HUES48 (cell line): Measurements from ENCODE around the gene GRIP2.

Experiments used
- H3K27ac ChIP-seq: one replicate; pipeline ENCODE4 v1.7.0; 2013; ENCODE audit warnings: low read depth, low read length, inconsistent platforms
- H3K27me3 ChIP-seq: 2 replicates; pipeline ENCODE4 v1.6.1; 2013; ENCODE audit warnings: mild to moderate bottlenecking, low read length; ENCODE audit not compliant: control insufficient read depth, insufficient read depth
- H3K36me3 ChIP-seq: 2 replicates; pipeline ENCODE4 v1.6.1; 2013; ENCODE audit warnings: low read length; ENCODE audit not compliant: control insufficient read depth, insufficient read depth
- H3K4me1 ChIP-seq: 2 replicates; pipeline ENCODE4 v1.6.1; 2013; ENCODE audit warnings: mild to moderate bottlenecking, low read length; ENCODE audit not compliant: control insufficient read depth, insufficient read depth
- H3K4me3 ChIP-seq: 2 replicates; pipeline ENCODE4 v1.5.1; 2013; ENCODE audit warnings: mild to moderate bottlenecking, low read depth, low read length
- H3K9ac ChIP-seq: 2 replicates; pipeline ENCODE4 v1.6.1; 2013; ENCODE audit warnings: mild to moderate bottlenecking, low read depth, low read length, moderate library complexity
- H3K9me3 ChIP-seq: 2 replicates; pipeline ENCODE4 v1.6.1; 2013; ENCODE audit warnings: low read length; ENCODE audit not compliant: control insufficient read depth, insufficient read depth

The GRIP2 gene

DNA sequence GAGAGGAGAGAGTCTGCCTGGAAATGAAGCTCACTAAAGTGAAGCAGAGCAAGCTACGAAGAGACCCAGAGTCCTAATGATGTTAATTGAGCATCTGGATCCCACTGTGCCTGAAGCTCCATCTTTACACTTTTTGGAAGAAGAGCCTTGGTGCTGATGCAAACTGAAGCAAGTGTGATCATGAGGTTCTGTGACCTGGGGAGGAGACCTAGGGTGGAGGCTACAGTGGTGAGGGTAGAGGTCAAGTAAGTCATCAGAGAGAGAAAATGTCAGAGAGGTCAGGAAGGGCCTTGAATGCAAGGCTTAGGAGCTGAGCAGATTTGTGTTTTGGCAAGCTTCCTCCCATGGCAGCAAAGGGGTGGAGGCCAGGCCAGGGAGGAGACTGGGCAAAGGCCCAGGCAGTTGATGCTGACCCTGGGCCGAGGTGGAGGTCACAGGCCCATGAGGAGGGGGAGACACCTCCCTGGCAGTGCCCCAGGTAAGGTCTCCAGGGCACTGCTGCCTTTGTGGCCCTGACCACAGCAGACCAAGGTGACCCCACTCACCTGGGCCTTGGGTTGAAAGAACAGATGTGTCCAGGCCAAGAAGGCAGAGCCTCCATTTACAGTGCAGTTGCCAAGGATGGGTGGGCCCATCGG lies 1.6 kb downstream of the GRIP2 start:
- Histone ChIP-seq H3K27ac (no peak overlapping the region), H3K9ac (no peak overlapping the region), H3K4me3 (no peak overlapping the region), H3K4me1 (peaks cover 24% of the 10 kb centered on the region), H3K36me3 (no peaks in the 10 kb centered on the region), H3K27me3 (no peaks in the 10 kb centered on the region), H3K9me3 (no peaks in the 10 kb centered on the region)

DNA sequence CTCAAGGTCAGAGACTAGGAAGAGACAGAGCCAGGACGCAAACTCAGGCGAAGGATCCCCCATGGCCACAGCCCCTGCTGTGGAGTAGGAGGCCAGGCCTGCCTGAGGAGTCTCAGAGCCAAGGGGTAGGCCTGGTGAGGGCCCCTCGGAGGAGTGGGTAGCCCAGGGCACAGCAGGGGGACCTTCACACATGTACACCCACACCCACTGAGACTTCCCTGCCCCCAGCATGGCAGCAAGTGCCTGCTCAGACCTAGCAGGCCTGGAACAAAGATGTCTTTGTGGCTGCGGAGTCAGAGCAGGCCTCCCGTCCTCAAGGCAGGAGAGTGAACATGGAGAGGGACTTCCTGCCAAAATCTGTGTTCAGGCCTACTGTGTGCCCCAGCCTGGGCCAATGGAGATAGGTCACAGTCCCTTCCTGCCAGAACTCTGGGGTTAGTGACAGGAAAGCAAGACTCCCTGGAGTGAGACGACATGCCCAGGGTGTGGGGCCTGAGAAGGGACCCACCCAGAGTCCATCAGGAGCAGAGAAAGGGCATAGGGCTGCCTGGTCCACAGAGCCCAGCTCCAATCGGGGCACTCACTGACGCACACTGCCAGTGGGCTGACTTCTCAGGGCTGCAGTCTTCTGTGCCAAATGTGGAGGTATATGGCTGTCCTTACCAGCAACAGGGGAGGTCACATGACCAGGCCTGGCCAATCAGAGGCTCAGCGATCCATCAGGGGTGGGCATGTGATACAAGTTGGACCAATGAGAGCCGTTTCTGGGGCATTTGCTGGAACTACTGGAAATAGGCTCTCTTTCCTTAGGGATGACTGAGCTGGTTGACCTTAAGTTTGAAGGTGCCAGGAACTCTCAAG lies 2.3 kb downstream of the GRIP2 start:
- Histone ChIP-seq H3K27me3 (no peaks in the 10 kb centered on the region), H3K4me1 (peaks cover 31% of the 10 kb centered on the region), H3K27ac (peak overlapping the region; percentile 13), H3K9ac (no peak overlapping the region), H3K9me3 (no peaks in the 10 kb centered on the region), H3K4me3 (no peak overlapping the region), H3K36me3 (no peaks in the 10 kb centered on the region)

DNA sequence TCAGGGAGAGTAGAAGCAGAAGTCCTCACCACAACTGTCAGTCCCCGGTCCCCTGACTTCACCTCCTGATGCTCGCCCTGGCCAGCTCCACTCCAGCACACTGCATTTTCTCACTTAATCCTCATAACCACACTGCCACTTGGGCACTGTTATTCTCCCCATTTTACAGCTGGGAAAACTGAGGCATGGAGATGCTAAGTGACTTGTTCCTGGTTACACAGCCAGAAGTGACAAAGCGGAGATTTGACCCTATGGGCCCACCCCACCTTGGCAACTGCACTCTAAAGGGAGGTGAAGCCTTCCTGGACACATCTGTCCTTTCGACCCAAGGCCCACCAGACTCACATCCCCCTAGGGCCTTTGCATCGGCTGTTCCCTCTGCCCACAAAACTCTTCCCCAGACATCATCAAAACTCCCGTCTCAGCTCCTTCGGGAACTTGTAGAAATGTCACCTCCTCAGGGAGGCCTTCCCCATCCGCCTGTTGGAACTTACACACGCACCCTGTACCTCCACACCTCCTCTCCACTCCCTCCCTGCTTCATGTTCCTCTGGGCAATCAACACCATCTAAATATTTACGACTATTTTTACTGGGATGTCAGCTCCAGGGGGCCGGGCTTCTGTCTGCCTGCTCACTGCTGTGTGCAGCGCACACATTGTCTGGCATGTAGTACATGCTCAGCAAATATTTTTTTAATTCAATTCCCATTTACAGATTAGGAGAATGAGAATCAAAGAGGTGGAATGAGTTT lies 3.1 kb downstream of the GRIP2 start:
- Histone ChIP-seq H3K36me3 (no peaks in the 10 kb centered on the region), H3K4me1 (peaks cover 37% of the 10 kb centered on the region), H3K4me3 (no peak overlapping the region), H3K27ac (no peak overlapping the region), H3K9me3 (no peaks in the 10 kb centered on the region), H3K9ac (no peak overlapping the region), H3K27me3 (no peaks in the 10 kb centered on the region)

DNA sequence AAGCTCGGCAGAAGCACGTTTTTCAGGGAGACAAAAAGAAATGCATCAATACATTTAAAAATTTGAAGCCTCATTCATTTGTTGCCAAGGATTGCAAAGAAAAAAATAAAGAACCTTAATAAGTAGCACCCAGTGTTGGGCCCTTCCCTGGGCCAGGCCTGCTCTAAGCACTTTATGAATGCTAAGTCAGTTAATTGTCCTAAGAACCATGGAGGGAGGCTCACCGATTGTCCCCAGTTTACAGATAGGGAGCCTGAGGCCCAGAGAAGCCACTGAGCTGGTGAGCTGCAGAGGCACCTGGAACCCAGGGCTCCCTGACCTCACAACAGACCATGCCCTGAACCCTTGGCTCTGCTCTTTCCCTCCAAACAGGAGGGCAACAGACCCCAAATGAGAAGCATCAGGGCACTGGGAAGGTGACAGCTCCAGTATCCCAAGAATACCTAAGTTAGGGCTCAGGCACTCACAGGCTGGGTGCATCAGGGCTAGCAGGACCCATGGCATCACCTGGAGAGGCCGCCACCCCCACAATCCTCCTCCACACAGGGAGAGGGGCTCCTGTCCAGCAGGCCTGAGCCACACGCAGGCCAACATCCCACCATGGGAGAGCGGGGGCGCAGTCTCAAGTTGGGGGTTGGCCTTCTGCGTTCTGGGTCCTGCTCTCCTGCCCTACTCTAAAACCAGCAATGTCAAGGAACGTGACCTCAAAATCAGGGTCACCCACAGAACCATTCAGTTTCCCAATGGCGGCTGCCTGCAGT lies 3.9 kb downstream of the GRIP2 start:
- no peak overlapping the region for H3K27ac ChIP-seq
- H3K36me3 ChIP-seq, result no peaks in the 10 kb centered on the region
- no peak overlapping the region for H3K9ac ChIP-seq
- no peaks in the 10 kb centered on the region for H3K27me3 ChIP-seq
- H3K9me3 ChIP-seq, result no peaks in the 10 kb centered on the region
- H3K4me1 ChIP-seq, result peaks cover 39% of the 10 kb centered on the region
- H3K4me3 ChIP-seq, result no peak overlapping the region

DNA sequence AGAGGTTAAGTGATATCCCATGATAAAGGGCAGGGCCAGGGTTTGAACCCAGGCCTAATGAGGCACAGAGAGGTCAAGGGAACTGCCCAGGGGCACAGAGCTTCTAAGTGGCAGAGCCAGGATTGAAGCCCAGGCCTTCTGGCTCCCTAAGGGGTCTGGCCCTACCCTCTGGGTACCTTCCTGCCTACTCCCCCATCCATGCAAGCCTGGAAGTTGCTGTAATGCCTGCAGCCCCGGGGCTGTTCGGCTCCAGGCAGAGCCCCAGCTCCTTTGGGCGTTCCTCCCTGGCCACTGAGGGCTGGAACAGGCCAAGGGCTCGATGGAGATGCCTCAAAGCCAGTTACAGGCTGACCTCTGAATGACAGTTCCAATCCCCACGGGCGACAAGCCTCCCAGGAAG lies 4.5 kb downstream of the GRIP2 start:
- Histone ChIP-seq H3K9ac (no peak overlapping the region), H3K9me3 (no peaks in the 10 kb centered on the region), H3K36me3 (no peaks in the 10 kb centered on the region), H3K27ac (no peak overlapping the region), H3K27me3 (no peaks in the 10 kb centered on the region), H3K4me1 (peaks cover 41% of the 10 kb centered on the region), H3K4me3 (no peak overlapping the region)

DNA sequence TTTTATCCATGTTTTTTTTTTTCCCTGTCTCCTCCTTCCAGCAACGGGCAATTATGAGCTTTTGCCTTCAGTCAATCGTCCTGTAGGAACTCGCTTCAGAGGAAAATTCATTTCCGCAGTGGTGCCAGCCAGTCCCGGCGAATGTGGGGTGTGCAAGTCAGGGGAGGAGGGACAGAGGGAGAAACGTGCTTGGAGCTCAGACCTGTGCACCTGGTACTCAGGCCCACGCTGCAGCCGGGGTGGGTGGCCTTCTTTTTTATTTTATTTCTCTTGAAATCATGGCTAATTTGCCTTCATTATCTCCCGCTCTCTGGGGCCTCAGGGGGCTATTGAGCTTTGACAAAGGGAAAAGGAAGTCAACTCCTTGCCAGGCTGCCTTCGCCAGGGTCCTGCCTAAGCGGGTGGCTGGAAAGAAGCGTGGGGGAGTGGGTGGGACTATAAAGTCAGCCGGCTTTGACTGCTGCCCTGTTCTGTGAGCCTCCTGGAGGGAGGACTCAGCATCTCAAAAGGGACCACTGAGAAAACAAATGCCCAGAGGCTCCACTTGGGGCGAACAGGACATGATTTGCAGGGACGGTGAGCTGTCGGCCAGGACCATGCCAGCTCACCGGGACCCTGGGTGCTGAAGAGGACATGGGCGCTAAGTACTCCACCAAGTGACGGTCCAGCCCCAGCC lies 5.5 kb downstream of the GRIP2 start:
- Histone ChIP-seq H3K4me1 (peaks cover 41% of the 10 kb centered on the region), H3K36me3 (no peaks in the 10 kb centered on the region), H3K9me3 (no peaks in the 10 kb centered on the region), H3K27me3 (no peaks in the 10 kb centered on the region), H3K9ac (no peak overlapping the region), H3K27ac (peak overlapping the region; percentile 54), H3K4me3 (no peak overlapping the region; the same call in 1 of the 2 replicates)

DNA sequence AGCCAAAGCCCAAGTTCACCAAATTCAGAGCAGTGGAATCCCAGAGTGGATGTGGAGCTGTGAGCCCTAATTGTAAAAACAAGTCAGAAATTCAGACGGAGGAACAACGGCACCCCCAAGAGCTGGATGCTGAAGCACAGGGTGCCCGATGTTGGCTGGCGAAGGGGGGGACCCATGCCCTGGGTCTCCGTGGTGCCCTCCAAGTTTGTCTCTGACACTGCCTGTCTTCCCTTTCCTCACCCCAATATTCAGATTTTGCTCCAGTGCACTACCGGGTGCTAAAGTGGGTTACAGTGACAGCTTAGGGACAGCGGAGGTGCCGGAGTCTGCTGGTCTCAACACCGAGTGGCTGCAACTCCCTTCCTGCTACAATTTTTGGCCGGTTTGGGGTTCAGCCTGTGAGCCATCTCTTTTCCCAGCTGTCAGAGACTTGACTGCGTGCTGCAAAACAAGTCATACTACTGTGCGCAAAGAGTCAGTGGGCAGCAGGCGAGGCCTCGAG lies 6.6 kb downstream of the GRIP2 start:
- Histone ChIP-seq H3K27me3 (no peaks in the 10 kb centered on the region), H3K9me3 (no peaks in the 10 kb centered on the region), H3K4me1 (peaks cover 41% of the 10 kb centered on the region), H3K36me3 (no peaks in the 10 kb centered on the region), H3K9ac (no peak overlapping the region), H3K4me3 (no peak overlapping the region), H3K27ac (no peak overlapping the region)

DNA sequence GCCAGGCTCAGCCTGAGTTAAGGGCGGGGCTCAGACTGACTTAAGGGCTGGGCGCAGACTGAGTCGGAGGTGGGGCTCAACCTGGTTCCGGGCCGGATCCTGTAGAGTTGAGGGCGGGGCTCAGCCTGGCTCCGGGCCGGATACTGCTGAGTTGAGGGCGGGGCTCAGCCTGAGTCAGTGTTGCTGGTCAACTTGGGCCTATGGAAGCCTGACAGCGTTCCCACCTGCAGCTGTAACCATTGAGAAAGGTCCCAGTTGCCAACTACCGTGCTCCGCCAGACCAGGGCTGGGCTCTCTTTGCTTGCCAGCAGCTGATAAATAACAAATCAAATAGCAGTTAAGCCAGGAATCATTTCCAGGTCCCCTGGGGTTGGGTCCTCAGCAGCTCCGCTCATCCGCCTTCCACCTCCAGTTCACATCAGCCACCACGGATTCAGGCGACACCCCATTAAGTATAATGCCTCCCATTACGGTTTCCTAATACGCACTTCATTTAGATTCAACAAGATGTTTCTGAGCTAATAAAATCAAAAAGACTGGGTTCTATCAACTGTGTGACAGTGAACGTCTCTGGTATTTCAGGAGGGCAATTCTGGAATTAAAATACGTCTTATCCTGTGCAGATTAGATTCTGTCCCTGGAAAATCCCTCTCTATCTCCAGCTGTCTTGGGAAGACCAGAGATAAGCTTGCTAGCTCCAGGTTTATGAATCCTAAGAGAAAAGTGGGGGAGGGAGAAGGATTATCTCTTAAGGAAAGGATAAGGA lies 7.3 kb downstream of the GRIP2 start:
- no peak overlapping the region for H3K9ac ChIP-seq
- H3K4me1 ChIP-seq, result peaks cover 41% of the 10 kb centered on the region
- H3K9me3 ChIP-seq, result no peaks in the 10 kb centered on the region
- H3K4me3 ChIP-seq, result no peak overlapping the region
- peak overlapping the region; percentile 24 for H3K27ac ChIP-seq
- no peaks in the 10 kb centered on the region for H3K27me3 ChIP-seq
- no peaks in the 10 kb centered on the region for H3K36me3 ChIP-seq

DNA sequence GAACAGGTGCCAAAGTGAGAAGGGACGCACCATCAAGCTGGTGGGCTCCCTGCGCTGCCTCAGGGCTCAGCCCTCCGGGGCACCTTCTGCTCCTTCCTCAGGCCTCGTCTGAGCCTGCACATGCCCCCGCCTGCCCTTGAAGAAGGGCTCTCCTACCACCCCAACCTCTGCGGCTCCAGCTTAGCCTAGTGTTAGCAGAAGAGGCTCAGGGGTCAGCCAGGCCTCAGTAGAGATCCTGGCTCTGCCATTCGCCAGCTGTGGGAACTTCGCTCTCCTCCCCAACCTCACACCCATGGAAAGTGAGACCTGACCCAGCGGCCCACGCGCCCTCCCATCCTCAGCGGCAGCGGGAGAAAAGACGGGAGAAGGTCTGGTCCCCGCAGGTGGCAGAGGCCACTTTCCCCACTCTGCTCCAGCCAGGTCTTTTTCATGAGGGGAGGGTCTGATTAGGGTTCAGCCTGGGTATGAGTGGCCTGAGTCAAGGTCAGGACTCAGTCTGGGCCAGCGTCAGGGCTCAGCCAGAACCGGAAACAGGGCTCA lies 8.2 kb downstream of the GRIP2 start:
- H3K4me1 ChIP-seq, result peaks cover 44% of the 10 kb centered on the region
- H3K36me3 ChIP-seq, result no peaks in the 10 kb centered on the region
- H3K9ac ChIP-seq, result no peak overlapping the region
- H3K4me3 ChIP-seq, result no peak overlapping the region
- H3K27me3 ChIP-seq, result no peaks in the 10 kb centered on the region
- H3K9me3 ChIP-seq, result no peaks in the 10 kb centered on the region
- H3K27ac ChIP-seq, result no peak overlapping the region
